AG09309 (cell line): ENCODE measurements around the gene DPYSL3.

Source experiments
- DNase-seq: peaks from one replicate; pipeline ENCODE4 v3.0.0-alpha.2; 2010; ENCODE audit warnings: low read depth
- H3K4me3 ChIP-seq: 2 replicates; pipeline ENCODE4 v1.5.1; 2011; ENCODE audit warnings: mild to moderate bottlenecking, low read depth, low read length, moderate library complexity; ENCODE audit not compliant: control insufficient read depth
- CTCF ChIP-seq: IDR thresholded peaks from 2 replicates; pipeline ENCODE4 v1.5.1; 2011; ENCODE audit warnings: mild to moderate bottlenecking, low read depth, low read length, inconsistent platforms; ENCODE audit not compliant: insufficient read depth, control insufficient read depth; ENCODE audit errors: missing control alignments

DPYSL3 gene

GRCh38 chr5:147519380-147519779, 9.5 kb upstream of the DPYSL3 start:
- TF ChIP-seq CTCF = no peak
- H3K4me3 ChIP-seq = no peak overlapping the region
- DNase-seq = no peak

GRCh38 chr5:147517383-147517782, 7.5 kb upstream of the DPYSL3 start:
- no peak for DNase-seq
- TF ChIP-seq CTCF = no peak
- no peak overlapping the region for H3K4me3 ChIP-seq

GRCh38 chr5:147515269-147515668, 5.4 kb upstream of the DPYSL3 start:
- no peak for TF ChIP-seq CTCF
- H3K4me3 ChIP-seq = no peak overlapping the region
- no peak for DNase-seq

GRCh38 chr5:147512659-147513379, 3.0 kb upstream of the DPYSL3 start:
- no peak for TF ChIP-seq CTCF
- no peak for DNase-seq
- no peak overlapping the region for H3K4me3 ChIP-seq

- TF ChIP-seq CTCF = no peak
- H3K4me3 ChIP-seq = no peak overlapping the region
- DNase-seq = no peak
Measured at GRCh38 chr5:147510885-147511284, 1.0 kb upstream of the DPYSL3 start.

- no peak for DNase-seq
- no peak for TF ChIP-seq CTCF
- peak overlapping the region; percentile 79 for H3K4me3 ChIP-seq
Measured at GRCh38 chr5:147509041-147509709, 693 bp downstream of the DPYSL3 start.
